GM19023 (cell line): Measurements from ENCODE around the gene CAMTA1.

Source experiments
- ATAC-seq: cut with Tn5 transposase; IDR thresholded peaks from one replicate; pipeline ENCODE4 v1.9.1; 2021; ENCODE audit warnings: mild to moderate bottlenecking, moderate library complexity; ENCODE audit not compliant: unreplicated experiment

The CAMTA1 gene

DNA sequence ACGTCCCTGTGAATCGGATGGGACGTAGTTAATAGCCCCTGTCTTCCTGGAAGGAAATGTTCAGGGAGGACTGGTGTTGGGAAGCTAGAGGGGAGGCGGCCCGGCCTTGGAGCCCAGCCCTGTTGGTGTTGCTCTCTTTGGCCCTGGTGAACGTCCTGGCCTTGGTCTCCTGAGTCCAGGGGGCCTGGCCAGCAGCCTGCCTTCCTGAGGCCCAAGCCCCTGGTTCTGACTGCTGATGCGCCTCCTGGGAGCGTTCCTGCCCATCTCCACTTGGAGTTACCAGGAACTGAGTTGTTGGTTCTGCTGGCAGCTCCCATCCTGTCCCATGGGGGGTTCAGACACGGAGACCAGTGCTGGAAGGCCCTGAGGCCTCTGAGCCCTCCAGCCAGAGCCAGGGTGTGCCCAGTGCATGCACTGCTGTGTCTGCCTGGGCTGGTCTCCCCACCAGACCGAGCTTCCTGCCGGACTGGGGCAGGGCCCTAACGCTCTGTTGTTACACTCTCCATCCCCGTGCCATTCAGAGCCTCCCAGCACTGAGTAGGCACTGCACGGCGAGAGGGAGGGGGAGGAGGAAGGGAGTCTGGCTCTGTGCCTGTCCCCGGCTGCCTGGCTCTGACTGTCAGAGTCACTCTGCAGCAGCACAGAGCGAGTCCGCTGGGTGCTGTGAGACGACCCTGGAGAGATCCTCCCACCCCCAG lies 603.4 kb downstream of the CAMTA1 start:
- no peak for ATAC-seq

DNA sequence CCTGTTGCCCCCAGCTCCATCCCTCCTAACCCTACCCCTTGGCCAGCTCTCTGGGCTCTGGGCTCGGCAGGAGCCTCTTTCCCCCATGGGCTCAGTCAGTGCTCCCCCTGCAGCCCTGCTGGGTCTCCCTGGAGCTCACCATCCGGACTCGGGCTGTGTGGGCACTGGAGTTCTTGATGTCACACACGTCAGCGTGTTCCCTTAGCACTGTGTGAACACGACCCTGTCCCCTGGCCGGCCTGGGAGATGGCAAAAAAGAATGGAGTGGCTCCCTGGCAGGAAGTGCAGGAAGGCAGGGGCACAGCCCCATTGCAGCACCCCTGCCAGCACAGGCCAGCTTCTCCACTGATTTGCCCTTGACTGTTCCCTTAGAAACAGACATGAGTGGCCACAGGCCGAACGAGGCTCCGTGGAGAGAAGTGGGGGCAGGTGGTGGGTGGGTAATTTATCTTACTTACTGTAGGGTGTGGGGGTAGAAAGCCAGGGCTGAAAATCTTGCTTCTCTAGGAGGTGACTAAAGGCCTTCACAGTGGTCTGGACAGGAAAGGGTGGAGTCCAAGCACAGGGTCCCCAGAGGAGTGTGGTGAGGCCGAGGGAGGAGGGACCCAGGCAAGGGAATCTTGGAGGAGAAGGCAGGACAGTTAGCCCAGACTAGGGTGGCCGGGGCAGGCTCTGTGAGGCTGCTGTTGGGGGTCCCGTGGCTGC lies 604.1 kb downstream of the CAMTA1 start:
- no peak for ATAC-seq

DNA sequence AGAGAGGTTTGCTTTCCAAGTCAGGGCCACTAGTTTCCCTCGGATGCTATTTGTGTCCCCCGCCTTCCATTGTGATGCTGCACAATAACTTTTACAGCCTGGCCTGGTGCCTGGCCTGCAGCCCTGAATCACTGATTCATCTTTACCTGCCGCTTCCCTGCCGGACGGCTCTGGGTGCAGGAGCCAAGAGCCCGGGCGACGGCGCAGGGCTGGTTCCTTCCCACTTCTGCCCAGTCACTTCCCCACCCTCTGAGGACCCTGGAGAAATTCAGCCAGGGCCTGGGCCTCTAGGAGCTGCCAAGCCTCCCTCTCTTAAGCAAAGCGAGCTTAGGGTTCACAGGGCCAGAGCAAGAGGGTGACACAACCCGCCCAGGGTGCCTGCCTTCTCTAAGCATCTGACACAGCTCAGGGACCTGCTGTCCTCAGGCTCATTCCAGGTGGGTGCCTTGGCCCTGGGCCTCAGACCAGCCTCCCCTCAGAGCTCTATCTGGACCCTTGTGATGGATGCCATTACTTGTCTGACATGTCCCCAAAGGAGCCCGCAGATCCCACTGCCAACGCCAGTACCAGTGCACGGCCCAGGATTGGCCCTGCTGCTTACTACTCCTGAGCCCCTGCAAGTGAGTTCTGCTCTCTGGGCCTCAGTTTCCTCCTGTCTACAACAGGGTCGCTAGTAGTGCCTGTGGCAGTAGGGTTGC lies 604.8 kb downstream of the CAMTA1 start:
- no peak for ATAC-seq

DNA sequence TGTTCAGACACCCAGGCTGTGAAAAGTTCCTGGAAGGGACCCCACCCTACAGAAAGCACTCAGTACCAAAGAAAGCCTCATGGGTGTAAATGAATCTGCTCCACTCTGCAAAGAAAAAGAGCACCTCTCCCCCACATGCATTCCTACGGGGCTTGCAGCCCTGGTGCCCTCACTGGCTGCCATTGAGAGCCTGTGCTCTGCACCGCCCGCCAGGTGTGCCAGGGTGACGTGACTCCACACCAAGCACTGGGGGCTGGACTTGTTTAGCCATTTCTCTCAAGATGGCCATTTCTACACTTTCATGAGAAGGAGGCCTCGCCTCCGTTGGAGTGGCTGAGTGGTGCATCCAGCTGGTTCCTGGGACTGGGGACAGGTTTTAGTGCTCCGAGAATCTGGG lies 605.3 kb downstream of the CAMTA1 start:
- no peak for ATAC-seq

DNA sequence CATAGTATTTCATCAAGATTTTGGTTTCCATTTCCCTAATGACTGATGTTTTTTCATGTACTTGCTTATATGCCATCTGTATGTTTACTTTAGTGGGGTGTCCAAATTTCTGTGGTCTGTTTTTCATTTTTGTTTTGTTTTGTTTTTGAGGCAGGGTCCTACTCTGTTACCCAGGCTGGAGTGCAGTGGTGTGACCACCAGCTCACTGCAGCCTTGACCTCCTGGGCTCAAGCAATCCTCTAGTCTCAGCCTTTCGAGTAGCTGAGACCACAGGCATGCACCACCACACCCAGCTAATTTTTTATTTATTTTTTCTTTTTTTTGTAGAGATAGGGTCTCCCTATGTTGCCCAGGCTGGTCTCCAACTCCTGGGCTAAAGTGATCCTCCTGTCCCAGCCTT lies 607.9 kb downstream of the CAMTA1 start:
- ATAC-seq = no peak

DNA sequence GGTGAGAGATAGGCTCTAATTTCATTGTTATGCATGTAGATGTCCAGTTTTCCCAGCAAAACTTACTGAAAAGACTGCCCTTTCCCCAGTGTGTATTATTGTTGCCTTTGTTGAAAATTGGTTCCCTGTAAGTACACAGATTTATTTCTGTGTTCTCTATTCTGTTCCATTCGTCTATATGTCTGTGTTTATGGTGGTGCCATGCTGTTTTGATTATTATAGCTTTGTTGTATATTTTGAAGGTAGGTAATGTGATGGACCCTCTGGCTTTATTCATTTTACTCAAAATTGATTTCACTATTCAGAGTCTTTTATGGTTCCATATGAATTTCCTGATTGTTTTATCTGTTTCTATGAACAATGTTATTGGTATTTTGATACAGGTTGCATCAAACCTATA lies 610.0 kb downstream of the CAMTA1 start:
- no peak for ATAC-seq

DNA sequence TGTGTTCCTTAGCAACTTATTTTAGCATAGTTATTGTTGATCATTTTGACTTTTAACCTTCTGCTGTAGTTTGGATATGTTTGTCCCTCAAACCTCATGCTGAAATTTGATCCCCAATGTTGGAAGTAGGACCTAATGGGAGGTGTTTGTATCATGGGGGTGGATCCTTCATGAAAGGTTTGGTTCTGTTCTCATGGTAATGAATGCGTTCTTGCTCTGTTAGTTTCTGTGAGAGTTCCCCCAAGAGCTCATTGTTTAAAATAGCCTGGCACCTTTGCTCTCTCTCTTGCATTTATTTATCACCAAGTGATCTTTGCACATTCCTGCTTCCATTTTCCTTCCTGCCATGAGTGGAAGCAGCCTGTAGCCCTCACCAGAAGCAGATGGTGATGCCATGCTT lies 613.7 kb downstream of the CAMTA1 start:
- no peak for ATAC-seq

DNA sequence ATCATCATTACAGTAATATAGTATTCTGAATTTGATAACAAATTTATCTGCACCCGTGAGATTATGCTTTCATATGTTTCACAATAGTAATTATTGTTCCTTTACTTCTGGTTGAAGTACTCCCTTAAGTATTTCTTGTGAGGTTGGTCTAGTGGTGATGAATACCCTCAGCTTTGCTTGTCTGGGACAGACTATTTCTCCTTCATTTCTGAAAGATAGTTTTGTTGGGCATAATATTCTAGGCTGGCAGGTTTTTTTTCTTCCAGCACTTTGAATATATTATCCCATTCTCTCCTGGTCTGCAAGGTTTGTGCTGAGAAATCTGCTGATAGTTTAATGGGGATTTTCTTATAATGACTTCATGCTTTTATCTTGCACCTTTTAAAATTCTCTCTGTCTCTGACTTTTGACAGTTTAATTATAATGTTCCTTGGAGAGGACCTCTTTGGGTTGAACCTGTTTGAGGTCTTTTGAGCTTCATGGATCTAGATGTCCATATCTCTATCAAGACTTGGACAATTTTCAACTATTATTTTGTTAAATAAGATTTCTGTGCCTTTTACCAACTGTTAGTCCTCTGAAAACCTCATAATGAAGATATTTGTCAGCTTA lies 614.4 kb downstream of the CAMTA1 start:
- ATAC-seq = no peak

DNA sequence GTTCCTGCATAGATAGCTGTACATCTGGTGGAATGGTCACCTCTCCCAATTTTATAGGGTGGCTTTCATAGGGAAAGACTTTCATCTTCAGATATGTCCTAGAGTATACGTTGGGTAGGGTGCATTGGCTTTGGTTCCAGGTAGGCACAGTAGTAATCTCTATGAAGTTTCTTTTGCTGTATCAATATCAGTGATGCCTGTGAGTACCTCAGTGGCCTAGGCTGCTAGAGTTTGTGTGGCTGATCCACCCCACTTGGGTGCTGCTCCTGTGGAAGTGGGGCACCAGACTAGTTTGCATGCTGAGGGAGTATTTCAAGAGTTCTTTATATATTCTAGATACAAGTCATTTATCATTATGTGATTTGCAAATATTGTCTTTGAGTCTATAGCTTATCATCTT lies 615.3 kb downstream of the CAMTA1 start:
- ATAC-seq = no peak

DNA sequence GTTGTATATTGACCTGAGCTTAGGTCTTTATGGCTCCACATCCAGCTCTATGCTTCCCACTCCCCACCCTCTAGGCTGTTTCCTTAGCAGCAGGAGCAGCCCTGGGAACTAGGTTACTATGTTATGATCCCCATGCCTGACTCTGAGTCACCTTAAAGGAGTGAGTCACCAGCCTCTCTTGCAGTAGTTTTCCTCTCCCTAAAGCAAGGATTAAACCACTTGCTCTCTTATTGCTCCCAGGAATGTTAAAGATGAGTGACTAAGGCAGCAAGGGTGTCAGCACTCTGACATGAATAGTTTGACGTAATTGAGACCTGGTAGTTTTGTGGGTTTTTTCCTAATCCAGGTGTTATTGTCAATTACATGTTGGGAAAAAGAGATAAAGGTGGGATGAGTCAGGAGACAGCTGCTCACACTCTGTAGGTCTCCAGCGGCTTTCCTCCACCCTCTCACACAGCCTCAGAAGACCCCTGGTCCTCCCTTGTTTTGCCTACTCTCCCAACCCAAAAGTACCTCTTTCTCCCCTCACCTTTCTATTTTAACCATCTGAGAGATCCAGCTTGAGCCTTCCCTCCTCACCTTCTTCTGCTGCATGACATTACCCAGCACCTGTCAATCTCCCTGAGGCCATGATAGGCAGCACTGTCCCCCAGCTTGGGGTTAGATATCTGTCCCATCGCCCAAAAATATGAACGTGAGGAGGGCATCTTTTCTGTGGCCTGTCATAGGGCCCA lies 616.7 kb downstream of the CAMTA1 start:
- ATAC-seq = no peak

DNA sequence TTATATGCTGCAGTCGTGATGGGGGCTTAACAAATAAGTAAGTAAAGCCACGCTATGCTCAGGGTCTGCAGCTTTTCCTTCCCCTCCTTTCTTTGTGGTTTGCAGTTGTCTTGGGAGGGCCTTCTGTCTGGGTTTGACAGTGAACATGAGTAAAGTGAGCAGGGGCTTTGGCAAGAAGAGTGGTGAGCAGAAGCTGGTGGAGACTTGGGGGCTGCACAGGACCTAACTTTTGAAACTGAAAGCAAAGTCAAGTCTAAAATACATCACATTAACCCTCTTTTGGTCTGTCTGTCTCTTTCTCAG lies 617.2 kb downstream of the CAMTA1 start:
- no peak for ATAC-seq

DNA sequence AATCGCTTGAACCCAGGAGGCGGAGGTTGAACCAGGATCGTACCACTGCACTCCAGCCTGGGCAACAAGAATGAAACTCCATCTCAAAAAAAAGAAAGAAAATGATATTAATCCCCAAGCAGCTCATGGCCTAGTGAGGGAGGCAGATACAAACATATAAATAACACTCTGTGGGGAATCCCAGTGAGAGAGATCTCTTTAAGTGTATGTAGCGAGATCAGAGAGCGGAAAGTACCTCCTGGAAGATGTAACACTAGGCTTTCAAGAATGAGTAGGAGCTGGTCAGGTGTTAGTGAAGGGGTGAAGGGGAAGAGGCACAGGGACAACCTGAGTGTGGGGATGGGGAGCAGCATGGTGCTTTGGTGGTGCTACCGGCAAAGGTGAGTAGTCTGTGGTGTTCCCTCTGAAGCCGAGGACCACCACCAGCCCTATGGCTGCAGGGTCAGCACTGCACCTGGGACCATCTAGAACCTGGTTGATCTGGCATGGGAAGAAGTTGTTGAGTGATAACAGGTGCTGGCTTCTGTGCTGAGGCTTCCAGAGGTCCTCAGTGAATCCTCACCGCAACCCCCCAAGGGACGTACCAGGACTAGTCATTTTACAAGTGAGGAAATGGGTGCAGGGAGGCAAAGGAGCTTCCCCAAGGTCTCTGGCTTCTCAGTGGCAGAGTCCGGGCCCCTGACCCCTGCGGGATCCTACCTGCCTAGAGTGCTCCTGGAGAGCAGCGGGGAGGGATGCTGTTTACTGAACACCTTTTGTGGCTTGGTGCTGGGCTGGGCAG lies 618.2 kb downstream of the CAMTA1 start:
- no peak for ATAC-seq

DNA sequence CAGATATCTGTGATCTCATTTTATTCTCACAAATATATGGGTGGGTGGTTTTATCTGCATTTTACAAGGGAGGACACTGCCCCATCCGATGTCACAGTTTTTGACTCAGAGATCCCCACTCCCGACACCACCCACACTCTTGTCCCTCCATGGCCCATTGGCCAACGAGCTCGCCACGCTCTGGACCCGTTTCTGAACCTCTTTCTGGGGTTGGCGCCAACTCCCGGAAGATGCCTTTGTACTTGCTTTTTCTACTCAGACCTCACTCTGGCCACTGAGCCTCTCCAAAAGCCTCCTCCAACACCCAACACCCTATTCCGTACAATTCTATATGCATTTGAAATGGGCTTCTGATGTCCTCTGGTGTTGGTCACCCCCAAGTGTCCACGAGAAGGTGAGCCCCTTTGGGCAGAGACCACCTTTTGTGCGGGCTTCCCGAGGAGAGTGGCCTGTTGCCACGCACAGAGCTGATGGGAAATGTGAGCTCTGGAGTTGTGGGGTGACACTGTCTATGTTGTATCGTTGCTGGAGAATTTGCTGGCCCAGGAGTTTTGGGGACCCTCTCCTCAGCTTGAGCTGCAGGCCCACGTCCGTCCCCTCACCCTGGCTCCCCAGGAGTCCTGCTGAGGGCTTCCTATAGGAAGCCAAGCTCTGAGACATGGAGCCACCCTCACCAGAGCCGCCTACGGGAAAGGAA lies 618.9 kb downstream of the CAMTA1 start:
- no peak for ATAC-seq

DNA sequence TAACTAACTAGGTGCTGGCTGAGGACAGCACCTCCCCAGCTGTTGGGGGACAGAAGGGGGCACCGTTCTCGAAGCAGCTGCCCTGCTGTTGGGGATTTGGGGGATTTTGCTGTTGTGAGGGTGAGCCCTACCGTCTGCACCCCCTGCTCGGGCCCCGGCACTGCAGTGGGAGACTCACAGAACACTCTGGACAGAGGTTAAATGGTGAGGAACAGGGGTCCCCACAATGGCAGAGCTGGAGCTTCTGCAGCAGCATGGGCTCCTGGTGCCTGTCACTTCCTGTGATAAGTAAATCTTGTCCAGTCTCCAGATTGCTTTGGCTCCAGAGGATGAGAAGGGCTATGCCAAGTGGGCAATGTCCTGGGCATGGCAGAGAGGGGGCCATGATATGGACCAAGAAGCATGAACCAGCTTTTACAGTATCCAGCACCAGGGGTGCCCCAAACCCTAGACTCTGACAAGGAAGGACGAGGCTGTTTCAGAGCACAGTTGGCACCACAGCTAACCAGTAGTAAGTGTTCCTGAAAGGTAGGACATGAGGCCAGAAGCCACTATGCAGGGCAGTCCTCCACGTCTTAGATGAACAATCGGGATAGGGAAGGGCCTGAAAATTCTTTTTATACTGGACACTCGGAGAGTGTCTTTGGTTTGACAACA lies 620.7 kb downstream of the CAMTA1 start:
- ATAC-seq = no peak

DNA sequence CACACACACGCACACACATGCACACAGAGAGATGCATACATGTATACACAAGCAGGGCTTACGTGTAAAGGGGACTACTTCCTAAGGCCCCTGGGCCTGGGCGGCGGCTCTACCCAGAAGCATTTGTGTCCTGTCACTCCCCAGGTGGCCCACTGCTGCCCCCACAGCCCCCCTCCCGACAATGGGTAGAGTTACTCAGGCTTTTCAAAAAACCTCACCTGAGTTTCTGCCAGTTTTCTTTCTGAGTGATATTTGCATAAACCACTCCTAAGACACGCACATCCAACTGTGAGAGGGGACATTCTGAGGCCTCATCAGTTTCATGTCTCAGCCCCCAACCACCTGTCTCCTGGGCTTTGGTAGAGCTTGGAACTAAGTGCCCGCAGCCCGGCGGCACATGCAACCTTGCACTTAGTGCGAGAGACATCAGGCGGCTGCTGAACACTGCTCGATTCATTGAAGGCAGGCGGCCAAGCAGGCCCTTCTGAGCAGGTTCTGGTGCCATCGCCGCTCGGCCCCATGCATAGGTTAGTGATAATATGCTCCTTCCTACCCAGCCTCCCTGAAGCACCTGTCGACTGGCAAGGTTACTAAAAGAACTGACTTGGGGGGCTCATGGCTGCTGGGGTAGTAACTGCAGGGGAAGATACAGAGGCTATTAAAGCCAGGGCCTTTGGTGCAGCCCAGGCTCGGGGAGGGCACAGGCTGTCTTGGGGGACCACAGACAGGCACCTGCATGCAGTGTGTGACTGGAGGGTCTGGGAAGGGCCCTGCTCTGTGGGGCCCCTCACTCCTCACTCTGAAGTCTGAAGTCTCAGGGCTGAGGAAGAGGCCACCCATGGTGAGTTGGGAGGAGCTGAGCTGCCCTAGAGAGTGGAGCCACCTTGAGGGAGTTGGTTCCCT lies 621.6 kb downstream of the CAMTA1 start:
- no peak for ATAC-seq

DNA sequence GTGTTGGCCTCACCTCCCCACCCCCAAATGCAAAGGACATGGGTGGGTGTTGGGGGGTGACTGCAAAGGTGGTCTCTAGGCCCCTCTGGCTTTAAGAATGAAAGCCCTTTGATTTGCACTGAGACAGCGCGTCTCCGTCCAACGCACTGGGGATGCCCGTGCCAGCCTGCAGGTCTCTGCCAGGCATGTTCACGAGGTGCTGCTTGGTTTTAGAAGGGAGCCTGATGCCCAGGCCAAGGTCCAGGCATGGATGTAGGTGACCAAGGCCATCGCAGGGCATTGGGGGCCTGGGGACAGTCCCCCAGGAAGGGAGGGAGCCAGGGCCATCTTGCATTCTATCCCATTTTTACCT lies 622.3 kb downstream of the CAMTA1 start:
- ATAC-seq = no peak

DNA sequence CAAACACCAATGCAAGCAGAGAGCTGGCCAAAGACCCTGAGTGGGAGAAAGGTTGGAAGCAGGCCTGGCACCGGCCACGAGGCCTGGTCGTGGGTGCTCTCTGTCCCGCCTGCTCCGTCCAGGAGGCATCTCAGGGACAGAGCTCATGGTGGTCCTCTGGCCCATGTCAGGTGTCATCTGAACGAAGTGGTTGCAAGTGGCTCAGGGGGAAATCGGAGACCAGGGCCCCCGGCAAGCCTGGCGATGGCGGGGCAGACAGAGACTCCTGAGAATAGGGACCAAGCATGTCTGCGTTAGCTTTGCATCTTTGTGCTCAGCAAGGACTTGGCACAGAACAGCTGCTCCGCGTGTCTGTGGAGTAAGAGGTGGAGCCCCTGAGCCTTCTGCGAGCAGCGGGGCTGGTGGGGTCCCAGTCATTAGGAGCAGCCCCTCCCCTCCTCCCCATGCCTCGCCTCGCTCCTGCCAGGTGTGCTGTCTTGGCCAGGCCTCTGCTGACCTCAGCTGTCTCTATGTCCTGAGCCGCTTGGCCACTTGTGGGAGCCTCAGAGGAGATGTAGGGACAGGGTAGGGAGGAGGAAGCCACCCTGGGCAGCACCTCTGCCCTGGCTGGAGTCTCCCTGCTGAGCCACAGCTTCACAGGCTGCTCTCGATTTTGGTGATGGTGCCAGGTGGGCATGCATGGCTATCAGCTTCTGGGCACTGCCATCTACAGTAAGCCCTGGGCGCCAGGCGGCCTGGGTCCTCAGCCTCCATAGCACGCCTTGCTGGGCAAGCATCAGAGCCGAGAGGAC lies 622.9 kb downstream of the CAMTA1 start:
- ATAC-seq = no peak

DNA sequence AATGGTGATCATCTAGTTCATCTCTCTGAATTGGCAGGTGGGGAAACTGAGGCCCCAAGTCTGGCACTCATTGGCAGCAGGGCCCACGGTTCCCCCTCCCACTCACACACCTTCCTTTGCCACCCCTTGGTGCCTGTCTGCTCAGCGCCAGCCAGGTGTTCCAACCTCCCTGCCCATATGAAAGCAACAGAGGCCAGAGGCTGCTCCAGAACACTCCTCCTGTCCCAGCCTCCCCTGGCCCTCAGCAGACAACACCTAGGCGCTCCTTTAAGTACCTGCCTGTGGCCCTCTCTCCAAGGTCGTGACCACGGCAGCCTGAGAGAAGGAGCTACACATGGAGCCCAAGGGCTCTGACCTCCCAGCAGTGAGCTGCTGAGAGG lies 623.5 kb downstream of the CAMTA1 start:
- no peak for ATAC-seq
